HG02588 (cell line): ENCODE results near the gene WASF1.
"Not testable (repeated sequence)": the region's sequence is repeated elsewhere in the genome, so short reads cannot be mapped to it uniquely, and the experiment has no call there.

Source experiments
- ATAC-seq: cut with Tn5 transposase; IDR thresholded peaks from one replicate; pipeline ENCODE4 v1.9.1; 2021; ENCODE audit warnings: mild to moderate bottlenecking, moderate library complexity; ENCODE audit not compliant: unreplicated experiment

The WASF1 gene

DNA sequence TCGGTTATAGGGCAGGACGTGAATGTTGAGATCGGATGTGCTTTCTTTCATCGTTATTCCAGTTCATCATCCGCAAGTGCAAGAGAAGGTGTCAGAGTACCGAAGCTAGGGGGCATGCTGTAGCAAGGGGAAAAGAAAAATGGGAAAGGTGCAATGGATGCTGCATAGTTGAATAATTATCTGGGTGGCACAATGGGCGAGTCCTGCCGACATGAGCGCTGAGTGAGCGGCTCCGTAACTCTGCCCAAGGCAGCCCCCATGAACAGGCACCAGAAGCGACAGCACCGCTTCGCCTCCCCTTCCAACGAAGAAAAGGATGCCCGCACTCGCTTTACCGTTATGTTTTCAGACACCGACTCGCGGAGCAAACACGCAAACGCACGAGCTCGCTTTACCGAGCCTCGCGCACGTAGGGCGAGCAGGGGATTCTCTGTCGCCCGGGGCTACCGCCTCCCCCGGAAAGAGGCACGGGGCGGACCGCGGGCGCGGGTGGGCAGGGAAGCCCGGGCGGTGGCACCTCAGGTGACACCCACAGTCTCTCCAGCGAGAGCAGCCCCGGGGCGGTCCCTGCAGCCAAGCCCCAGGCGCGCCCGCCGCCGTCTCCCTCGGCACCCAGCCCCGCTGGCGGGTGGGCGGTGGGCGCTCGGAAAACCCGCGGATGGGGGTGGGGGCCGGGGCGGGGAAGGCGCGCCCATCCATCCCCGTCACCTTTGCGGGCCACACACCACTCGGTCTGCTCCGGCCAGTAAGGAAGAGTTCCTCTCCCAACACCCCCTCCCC is 654 bp downstream of the WASF1 start:
- peak; percentile 35 for ATAC-seq

DNA sequence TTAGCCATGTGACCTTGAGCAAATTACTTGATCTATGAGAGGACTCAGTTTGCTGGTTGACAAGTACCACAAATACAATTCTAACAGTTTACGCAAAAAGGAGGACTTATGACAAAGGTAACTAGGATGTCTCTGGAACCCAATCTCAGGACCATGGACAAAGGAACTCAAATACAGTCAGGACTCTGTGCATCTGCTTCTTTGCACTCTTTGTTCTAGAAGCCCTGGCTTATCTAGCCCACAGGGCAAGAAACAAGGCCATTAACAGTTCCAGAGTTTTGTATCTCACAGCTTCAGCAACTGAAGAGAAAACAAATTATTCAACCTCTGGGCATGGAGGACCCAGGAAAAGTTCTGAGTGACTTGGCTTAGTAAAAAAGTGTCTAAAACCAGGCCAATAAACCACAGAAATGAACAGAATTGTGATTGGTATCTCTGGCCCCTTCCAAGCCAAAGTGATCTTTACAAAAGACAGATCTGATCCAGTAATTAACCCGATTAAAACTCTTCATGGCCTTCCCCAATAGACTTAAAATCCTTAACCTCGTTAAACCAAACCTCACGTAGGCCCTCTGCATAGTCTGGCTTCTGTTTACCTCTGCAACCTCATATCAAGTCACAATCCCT is 5.9 kb downstream of the WASF1 start:
- no peak for ATAC-seq

DNA sequence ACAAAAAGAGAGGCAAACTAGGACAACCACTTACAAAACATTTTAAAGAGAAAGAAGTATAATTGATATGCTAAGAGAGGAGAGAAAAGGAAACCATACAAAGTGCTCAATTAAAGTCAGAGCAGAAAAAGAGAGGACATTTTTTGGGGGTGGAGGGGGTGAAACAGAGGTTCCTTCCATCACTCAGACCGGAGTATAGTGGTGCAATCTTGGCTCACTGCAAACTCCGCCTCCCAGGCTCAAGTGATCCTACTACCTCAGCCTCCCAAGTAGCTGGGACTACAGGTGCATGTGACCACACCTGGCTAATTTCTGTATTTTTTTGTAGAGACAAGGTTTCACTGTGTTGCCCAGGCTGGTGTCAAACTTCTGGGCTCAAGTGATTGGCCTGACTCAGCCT is 9.4 kb downstream of the WASF1 start:
- no peak for ATAC-seq

DNA sequence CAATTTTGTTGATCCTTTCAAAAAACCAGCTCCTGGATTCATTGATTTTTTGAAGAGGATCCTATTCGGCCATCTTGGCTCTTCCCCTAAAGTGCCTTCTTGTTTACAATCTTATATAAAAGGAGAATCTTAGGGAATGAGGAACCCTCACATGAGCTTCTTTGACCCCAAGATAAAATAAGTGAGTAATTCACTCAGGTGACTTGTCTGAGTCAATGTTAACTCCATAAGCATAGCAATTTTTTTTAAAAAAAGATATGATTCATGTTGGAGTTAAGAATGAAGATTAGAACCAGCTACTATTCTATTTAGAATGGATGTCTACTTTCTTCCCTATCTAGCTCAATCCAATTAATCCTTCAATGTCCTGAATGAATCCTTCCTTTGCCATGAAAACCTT is 21.0 kb downstream of the WASF1 start:
- no peak for ATAC-seq

DNA sequence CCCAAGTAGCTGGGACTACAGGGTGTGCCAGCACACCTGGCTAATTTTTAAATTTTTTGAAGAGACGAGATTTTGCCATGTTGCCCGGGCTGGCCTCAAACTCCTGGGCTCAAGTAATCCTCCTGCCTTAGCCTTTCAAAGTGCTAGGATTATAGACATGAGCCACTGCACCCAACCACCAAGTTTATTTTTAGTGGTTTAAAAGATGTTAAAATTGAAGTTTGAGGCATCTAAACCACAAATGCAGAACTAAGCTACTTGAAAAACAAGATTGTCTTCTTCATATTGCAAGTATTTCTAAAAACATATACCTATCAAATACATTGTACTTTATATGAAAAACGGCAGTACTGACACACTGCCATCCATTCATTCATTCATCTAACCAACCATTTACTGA is 31.6 kb downstream of the WASF1 start:
- no peak for ATAC-seq

DNA sequence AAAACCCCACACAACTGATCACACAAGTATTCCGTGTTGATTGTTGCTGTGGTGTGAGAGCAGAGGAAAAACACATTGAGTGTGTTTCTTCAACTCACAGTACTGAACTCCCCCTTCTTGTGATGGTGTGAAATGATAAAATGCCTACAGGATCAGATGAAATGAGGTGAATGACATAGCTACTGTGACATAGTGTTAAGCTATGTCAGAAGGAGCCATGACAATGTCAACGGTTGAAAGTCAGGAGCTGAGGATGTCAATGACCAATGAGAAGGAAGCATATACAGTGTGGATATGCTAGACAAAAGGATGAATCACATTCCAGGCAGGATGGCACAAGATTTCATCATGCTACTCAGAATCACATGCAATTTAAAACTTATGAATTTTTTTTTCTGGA is 38.8 kb downstream of the WASF1 start:
- ATAC-seq: no peak

DNA sequence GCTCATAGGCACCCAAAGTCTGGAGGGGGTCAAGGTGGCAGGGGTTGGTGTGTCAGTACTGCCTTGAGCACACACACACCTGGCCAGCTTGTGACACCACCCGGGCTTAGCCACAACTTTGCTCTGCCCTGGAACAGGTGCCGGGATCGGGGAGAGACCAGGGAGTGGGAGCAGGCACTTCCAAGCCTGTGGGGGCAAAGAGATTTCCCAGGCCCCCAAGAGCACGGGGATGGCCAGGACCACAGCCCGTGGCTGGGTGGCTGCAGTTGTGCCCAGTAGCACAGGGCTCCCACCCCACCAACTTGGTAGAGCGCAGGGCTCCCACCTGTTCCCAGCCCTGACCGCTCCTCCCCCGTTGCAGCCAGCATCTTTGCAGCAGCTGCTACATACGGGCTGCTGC is 40.4 kb downstream of the WASF1 start:
- no peak for ATAC-seq

DNA sequence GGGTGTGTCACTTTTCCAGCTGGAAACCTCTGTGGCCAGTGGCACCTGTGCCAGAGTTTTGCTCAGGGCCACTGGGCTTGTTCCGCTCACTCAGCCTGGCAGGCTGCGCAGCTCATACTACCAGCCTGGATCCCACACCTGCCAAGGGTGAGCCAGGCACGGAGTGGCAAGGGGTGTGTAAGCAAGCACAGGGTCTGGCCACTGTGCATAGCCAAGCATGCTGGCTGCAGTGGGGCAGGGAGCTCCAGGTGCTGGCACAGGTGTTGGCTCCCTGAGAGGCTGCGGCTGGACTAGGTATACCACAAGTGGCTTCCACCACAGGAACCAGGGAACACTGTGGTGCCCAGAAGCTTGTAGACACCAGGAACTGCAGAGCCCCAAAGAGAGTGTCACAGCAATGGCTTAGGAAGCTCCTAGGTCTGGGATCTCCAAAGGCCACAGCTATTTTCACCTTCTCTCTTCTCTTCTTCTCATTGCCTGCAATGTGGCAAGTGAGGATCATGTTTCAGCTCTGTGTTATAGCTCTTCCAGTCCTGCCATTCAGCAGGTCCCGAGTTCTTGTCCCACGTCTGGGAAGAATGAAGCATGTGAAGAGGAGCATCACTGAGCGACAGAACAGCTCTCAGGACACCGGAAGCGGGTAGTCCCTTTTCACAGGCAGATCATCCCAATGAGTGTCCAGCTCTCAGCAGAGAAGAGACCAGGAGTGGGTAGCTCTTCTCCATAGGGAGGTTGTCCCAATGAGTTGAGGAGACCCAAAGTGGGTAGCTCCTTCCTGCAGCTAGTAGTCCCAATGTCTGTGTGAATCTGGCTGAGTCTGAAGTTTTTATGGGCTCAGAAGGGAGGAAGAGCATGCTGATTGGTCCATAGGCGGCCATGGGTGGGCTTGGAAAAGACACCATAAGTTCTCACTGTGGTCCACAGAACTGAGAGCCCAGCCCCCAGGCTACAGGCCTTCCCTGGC is 41.3 kb downstream of the WASF1 start:
- no peak for ATAC-seq

DNA sequence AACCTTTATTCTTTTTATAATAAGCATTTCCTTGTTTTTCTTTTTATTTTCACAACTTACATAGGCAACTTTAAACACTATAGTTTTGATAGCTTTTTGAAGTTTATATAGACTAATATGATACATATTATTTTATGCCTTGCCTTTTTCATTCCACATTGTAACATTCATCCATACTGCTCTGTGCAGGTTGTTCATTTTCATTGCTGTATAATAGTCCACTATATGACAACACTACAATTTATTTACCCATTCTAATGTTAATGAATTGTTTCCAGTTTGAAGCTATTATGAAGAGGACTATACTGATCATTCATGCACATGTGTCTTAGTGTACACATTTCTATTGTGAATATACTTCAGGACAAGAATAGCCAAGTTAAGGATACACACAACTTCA is 49.1 kb downstream of the WASF1 start:
- no peak for ATAC-seq

DNA sequence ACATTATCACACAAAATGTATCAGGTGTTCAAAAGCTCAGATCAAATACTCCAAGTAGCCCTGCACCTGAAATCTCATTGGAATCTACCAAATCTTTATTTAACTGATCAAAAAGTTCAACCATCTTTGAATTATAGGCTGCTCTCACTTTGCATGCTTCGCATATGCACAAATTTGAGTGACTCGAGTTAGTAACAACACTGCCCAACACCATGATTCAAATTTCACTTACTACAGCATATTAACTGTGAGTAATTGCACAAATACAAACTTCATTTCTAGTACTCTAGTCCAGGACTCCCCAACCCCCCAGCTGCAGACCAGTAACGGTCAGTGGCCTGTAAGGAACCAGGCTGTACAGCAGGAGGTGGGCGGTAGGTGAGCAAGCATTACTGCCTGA is 51.1 kb downstream of the WASF1 start:
- no peak for ATAC-seq

DNA sequence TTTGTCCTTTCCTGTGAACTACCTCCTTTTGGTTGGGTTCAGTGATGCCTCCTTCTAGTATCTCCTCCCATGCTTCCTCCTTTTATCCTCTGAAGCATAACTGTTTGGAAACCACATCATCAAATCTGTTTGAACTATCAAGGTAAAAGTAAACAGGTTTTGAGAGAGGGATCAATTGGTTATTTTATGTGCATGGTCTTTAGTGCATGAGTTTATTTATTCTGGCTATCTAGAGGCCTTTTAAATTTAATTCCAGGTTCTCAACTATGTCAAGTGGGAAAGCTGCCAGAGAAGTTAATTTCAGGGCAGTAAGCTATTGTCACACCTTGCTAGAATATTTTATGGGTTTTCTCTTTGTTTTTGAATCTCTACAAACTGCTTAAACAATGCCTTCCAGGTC is 54.1 kb downstream of the WASF1 start:
- ATAC-seq: no peak

DNA sequence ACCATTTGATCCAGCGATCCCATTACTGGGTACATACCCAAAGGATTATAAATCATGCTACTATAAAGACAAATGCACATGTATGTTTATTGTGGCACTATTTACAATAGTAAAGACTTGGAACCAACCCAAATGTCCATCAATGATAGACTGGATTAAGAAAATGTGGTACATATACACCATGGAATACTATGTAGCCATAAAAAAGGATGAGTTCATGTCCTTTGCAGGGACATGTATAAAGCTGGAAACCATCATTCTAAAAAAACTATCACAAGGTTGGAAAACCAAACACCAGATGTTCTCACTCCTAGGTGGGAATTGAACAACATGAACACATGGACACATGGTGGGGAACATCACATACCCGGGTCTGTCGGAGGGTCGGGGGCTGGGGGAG is 57.8 kb downstream of the WASF1 start:
- not testable (repeated sequence) for ATAC-seq

DNA sequence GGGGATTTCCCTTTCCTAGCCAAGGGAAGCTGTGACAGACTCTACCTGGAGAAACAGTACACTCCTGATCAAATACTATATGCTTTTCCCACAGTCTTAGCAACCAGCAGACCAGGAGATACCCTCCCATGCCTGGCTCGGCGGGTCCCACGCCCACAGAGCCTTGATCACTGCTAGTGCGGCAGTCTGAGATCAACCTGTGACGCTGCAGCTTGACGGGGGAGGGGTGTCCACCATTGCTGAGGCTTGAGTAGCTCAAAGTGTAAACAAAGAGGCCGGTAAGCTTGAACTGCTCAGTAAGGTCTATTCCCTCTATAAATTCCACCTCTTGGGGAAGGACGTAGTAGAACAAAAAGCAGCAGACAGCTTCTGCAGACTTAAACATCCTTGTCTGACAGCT is 63.2 kb downstream of the WASF1 start:
- ATAC-seq: no peak

DNA sequence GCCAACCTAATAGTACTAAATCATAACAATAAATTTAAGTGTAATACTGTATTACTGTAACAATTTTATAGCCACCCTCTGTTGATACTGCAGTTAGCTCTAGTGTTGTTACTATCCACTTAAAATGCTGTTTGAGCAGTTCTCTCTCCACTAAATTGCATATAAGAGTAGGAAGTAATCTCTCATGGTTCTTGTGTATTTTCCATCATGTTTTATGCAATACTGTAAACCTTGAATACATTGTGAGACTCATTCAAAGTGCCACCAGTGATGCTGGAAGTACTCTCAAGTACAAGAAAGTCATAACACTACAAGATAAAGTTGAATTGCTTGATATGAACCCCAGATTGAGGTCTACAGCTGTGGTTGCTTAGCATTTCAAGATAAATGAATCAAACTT is 65.5 kb downstream of the WASF1 start:
- no peak for ATAC-seq

DNA sequence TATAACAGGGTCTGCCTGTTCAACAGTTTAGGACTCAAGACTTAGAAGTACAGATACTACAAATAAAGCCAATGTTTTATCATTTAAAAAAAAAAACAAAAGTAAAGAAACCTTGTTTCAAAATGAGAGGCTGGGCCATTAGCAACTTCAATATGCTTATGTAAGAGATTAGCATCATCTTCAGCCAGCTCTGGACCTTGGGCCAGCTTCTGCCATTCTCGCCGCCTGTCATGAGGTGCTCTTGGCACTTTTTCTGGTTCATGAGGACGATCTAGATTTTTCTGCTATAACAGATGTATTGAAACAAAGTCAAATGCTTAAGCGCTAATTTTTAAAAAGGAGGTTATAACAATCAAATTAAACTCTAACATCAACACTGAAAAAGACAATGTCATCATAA is 74.2 kb downstream of the WASF1 start:
- ATAC-seq: no peak

DNA sequence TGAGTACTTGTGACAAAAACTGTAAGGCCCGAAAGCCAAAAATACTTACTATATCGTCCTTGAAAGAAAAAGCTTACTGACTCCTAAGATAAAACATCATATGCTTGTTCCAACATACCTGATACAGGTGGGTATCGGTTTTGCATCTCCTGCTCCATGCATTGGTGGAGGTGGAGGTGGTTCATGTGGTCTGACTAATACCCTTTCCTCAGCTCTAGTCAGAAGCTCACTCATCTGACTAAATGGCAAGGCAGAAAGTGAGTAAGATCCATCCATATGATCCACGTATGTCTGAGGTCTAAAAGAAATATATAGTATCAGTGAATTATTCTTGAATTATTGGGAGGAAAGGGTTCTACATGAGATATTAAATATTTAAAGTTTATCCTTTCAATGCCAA is 76.2 kb downstream of the WASF1 start:
- no peak for ATAC-seq

DNA sequence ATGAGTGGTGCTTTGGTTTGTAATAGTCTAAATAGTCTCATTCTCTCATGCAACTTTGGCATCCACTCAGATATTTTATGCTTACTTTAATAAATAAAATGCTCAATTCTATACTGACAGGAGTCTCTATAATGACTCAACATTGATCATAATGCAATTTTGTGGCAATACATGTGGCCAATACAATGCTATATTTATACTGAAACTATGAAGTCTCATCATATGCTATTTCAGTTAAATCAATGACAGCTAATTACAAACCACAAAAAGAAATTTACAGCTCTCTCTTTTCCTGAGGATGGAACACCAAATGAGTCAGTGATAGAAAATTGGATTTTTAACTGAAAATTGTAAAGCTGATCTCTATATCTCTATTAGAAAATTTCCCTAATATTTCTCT is 77.1 kb downstream of the WASF1 start:
- ATAC-seq: no peak

DNA sequence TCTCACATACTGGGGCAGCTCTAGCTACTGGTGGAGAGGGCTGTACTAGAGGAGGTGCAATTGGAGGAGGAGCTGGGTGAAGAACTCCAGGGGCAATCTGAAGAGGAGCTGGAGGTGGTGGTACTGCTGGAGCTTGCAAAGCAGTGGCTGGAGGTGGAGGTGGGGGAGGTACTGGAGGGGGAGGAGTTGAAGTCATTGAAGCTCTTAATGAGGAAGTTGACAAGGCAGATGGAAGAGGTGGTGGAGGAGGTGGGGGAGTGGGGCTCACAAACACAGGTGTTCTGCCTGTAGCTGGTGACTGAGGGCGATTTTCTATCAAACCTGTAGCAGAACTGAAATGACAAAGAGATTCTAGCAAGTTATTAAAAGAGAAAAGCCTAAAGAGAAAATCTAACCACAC is 77.6 kb downstream of the WASF1 start:
- ATAC-seq: no peak

DNA sequence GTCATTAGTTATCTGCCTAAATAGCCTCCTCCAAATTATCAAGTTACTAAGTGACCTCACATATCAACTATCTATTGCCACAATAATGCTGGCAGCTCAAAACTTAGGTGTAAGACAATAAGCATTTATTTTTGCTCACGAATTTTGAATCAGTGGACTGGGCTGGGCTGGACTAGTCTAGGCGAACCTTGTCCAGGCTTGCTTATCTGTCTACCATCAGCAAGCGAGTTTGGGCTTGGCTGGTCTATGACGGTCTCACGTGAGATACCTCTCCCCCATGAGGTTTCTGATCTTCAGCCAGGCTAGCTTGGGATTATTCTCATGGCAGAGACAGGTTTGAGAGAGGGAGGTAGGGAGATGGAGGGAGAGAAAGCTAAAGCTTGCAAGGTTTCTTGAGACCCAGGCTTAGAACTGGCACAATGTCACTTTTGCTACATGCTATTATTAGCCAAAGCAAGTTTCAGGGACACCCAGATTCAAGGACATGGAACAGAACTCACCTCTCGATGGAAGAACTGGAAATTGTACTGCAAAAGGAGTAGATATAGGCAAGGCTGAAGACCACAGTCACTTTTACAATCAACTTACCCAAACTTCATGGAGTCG is 80.9 kb downstream of the WASF1 start:
- no peak for ATAC-seq

DNA sequence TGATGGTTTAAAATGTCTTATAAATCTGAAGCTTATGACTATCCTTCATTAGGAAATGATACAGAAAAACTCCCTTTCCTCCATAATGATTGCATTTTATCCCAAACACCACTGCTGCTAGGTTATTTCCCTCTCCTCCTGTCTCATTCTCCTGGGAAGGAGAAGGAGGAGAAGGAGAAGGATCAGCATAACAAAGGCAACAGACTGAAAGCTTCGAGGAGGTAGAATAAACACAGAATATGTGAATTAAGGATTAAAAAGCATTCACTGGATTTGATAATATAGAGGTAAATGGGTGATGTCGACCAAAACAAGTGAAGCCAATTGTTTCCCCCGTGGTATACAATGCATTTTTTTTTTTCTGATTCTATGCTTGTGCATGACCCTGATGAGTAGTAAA is 82.0 kb downstream of the WASF1 start:
- no peak for ATAC-seq

DNA sequence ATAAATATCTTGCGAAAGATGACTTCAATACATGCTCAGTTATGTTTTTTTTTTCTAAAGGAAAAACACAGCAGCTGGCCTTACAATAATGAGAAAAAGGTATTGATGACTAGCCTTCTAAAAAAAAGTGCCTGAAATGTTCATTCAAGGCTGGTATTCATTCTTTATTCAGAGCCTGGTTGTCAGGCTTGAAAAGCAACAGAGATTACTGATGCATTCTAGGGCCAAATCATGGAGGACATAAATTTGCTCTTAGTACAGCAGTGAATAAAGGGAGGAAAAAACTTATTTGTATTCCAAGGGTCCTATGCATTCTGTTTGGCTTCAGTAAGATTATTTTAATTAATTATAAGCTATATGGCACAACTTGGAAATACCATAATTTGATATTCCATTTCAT is 83.5 kb downstream of the WASF1 start:
- ATAC-seq: no peak
